ENCODE results near the gene LRRC28. TPM values are rescaled to one million over a fixed set of nuclear protein-coding genes. Genes with fewer than 3 reads are reported as not detected.

LRRC28 gene
- total and polyA plus RNA-seq, 3 donors from 2014 or later, result 78.9 to 100.0 (median 97.1) TPM

GRCh38 chr15:99310745-99311144, 59.5 kb downstream of the LRRC28 start:
- DNase-seq, result no peak
- H3K27me3 ChIP-seq, result no peaks in the 10 kb centered on the region
- no peaks in the 10 kb centered on the region for H3K9me3 ChIP-seq
- H3K4me3 ChIP-seq, result no peak overlapping the region
- peaks cover 4% of the 10 kb centered on the region for H3K4me1 ChIP-seq
- TF ChIP-seq CTCF (IDR thresholded peaks at IDR 0.05) (no peak), POLR2A (IDR thresholded peaks at IDR 0.05) (no peak)
- intact Hi-C loops (cut with DNase I; ENCODE audit: low total_unique reads), result no loop called here
- no peaks in the 10 kb centered on the region for H3K36me3 ChIP-seq (ENCODE audit: low read depth, missing control alignments)
- H3K27ac ChIP-seq, result no peak overlapping the region
- WGBS, 2 donors, result 95% methylated on average over 5 of the region's 5 CpGs

GRCh38 chr15:99312228-99312627, 60.9 kb downstream of the LRRC28 start:
- WGBS, 2 donors, result 71 to 100% methylated on average over 2 of the region's 2 CpGs
- H3K27me3 ChIP-seq, result no peaks in the 10 kb centered on the region
- no peak overlapping the region for H3K27ac ChIP-seq
- no peaks in the 10 kb centered on the region for H3K4me1 ChIP-seq
- no peaks in the 10 kb centered on the region for H3K36me3 ChIP-seq (ENCODE audit: low read depth, missing control alignments)
- DNase-seq, result no peak
- H3K9me3 ChIP-seq, result no peaks in the 10 kb centered on the region
- intact Hi-C loops (cut with DNase I; ENCODE audit: low total_unique reads), result no loop called here
- H3K4me3 ChIP-seq, result no peak overlapping the region
- no peak for TF ChIP-seq POLR2A (IDR thresholded peaks at IDR 0.05)
- no peak for TF ChIP-seq CTCF (IDR thresholded peaks at IDR 0.05)

GRCh38 chr15:99312794-99313193, 61.5 kb downstream of the LRRC28 start:
- no peaks in the 10 kb centered on the region for H3K9me3 ChIP-seq
- TF ChIP-seq POLR2A (IDR thresholded peaks at IDR 0.05) (no peak), CTCF (IDR thresholded peaks at IDR 0.05) (no peak)
- no peak overlapping the region for H3K4me3 ChIP-seq
- no peaks in the 10 kb centered on the region for H3K36me3 ChIP-seq (ENCODE audit: low read depth, missing control alignments)
- DNase-seq, result no peak
- no peaks in the 10 kb centered on the region for H3K4me1 ChIP-seq
- intact Hi-C loops (cut with DNase I; ENCODE audit: low total_unique reads), result no loop called here
- H3K27ac ChIP-seq, result no peak overlapping the region
- 82% methylated on average over 3 of the region's 3 CpGs for WGBS, 2 donors
- H3K27me3 ChIP-seq, result no peaks in the 10 kb centered on the region

GRCh38 chr15:99315636-99316035, 64.4 kb downstream of the LRRC28 start:
- H3K9me3 ChIP-seq, result no peaks in the 10 kb centered on the region
- no peaks in the 10 kb centered on the region for H3K27me3 ChIP-seq
- WGBS, 2 donors, result 95 to 96% methylated on average over 2 of the region's 2 CpGs
- intact Hi-C loops (cut with DNase I; ENCODE audit: low total_unique reads), result no loop called here
- no peak overlapping the region for H3K4me3 ChIP-seq
- TF ChIP-seq POLR2A (IDR thresholded peaks at IDR 0.05), result no peak
- TF ChIP-seq CTCF (IDR thresholded peaks at IDR 0.05), result no peak
- no peaks in the 10 kb centered on the region for H3K4me1 ChIP-seq
- DNase-seq, result no peak
- H3K36me3 ChIP-seq (ENCODE audit: low read depth, missing control alignments), result no peaks in the 10 kb centered on the region
- H3K27ac ChIP-seq, result no peak overlapping the region

GRCh38 chr15:99320374-99321215, 69.3 kb downstream of the LRRC28 start:
- DNase-seq, result no peak
- no peaks in the 10 kb centered on the region for H3K27me3 ChIP-seq
- no peak overlapping the region for H3K27ac ChIP-seq

More at GRCh38 chr15:99320374-99321215, 69.3 kb downstream of the LRRC28 start:
- no peaks in the 10 kb centered on the region for H3K4me1 ChIP-seq
- no peak for TF ChIP-seq CTCF (IDR thresholded peaks at IDR 0.05)
- no peak for TF ChIP-seq POLR2A (IDR thresholded peaks at IDR 0.05)
- no peaks in the 10 kb centered on the region for H3K9me3 ChIP-seq
- H3K36me3 ChIP-seq (ENCODE audit: low read depth, missing control alignments), result no peaks in the 10 kb centered on the region
- WGBS, 2 donors, result 78 to 91% methylated on average over 1 of the region's 1 CpG
- H3K4me3 ChIP-seq, result no peak overlapping the region
- intact Hi-C loops (cut with DNase I; ENCODE audit: low total_unique reads), result no loop called here
